C4-2B (cell line): ENCODE measurements around the gene PIK3AP1.

Experiments
- CTCF ChIP-seq: fragments of 450-650 bp; conservative IDR thresholded peaks from 2 replicates; pipeline ENCODE4 v1.5.1; 2017; ENCODE audit warnings: mild to moderate bottlenecking
- ZFX ChIP-seq: fragments of 450-650 bp; IDR thresholded peaks from 2 replicates; pipeline ENCODE4 v1.6.1; 2017

GRCh38 chr10:96642973-96643372 lies 77.3 kb downstream of the PIK3AP1 start:
- TF ChIP-seq CTCF (peak; percentile 74), ZFX (no peak)
